ENCODE results near the gene BHLHA9.
A peak's percentile ranks its signal among the peaks of the same experiment; 100 is the strongest.

BHLHA9 gene

GRCh38 chr17:1260086-1260769, 10.0 kb upstream of the BHLHA9 start:
- no peaks in the 10 kb centered on the region for H3K9me3 Mint-ChIP-seq
- no peaks in the 10 kb centered on the region for H3K36me3 Mint-ChIP-seq (ENCODE audit: low read depth)
- TF ChIP-seq CTCF (IDR thresholded peaks at IDR 0.05) = no peak
- peaks cover 39% of the 10 kb centered on the region for H3K27me3 Mint-ChIP-seq (ENCODE audit: low read depth, poor library complexity)
- H3K4me1 Mint-ChIP-seq = peaks cover 27% of the 10 kb centered on the region
- H3K4me3 Mint-ChIP-seq = peak overlapping the region; percentile 55
- H3K27ac Mint-ChIP-seq = no peak overlapping the region
- peak; percentile 76 for DNase-seq

- H3K4me3 Mint-ChIP-seq = peak overlapping the region; percentile 55
- no peaks in the 10 kb centered on the region for H3K36me3 Mint-ChIP-seq (ENCODE audit: low read depth)
- no peak for TF ChIP-seq CTCF (IDR thresholded peaks at IDR 0.05)
- no peak for DNase-seq
- peaks cover 36% of the 10 kb centered on the region for H3K27me3 Mint-ChIP-seq (ENCODE audit: low read depth, poor library complexity)
- no peak overlapping the region for H3K27ac Mint-ChIP-seq
- peaks cover 29% of the 10 kb centered on the region for H3K4me1 Mint-ChIP-seq
- H3K9me3 Mint-ChIP-seq = no peaks in the 10 kb centered on the region
Measured at GRCh38 chr17:1260770-1261161, 9.5 kb upstream of the BHLHA9 start.

GRCh38 chr17:1264196-1264595, 6.0 kb upstream of the BHLHA9 start:
- DNase-seq = peak; percentile 24
- no peak for TF ChIP-seq CTCF (IDR thresholded peaks at IDR 0.05)
- Mint-ChIP-seq H3K9me3 (no peaks in the 10 kb centered on the region), H3K4me3 (peak overlapping the region; percentile 54), H3K27ac (peak overlapping the region; percentile 83), H3K27me3 (ENCODE audit: low read depth, poor library complexity) (peaks cover 13% of the 10 kb centered on the region), H3K4me1 (peaks cover 52% of the 10 kb centered on the region), H3K36me3 (ENCODE audit: low read depth) (no peaks in the 10 kb centered on the region)

- peak overlapping the region; percentile 81 for H3K4me3 Mint-ChIP-seq
- no peaks in the 10 kb centered on the region for H3K9me3 Mint-ChIP-seq
- no peak for DNase-seq
- H3K4me1 Mint-ChIP-seq = peaks cover 57% of the 10 kb centered on the region
- H3K27me3 Mint-ChIP-seq (ENCODE audit: low read depth, poor library complexity) = peaks cover 16% of the 10 kb centered on the region
- H3K36me3 Mint-ChIP-seq (ENCODE audit: low read depth) = no peaks in the 10 kb centered on the region
- H3K27ac Mint-ChIP-seq = peak overlapping the region; percentile 55
- TF ChIP-seq CTCF (IDR thresholded peaks at IDR 0.05) = no peak
Measured at GRCh38 chr17:1267471-1267943, 2.7 kb upstream of the BHLHA9 start.

GRCh38 chr17:1271030-1271423, 783 bp downstream of the BHLHA9 start:
- no peak for TF ChIP-seq CTCF (IDR thresholded peaks at IDR 0.05)
- Mint-ChIP-seq H3K9me3 (no peaks in the 10 kb centered on the region), H3K36me3 (ENCODE audit: low read depth) (no peaks in the 10 kb centered on the region), H3K4me1 (peaks cover 54% of the 10 kb centered on the region), H3K27me3 (ENCODE audit: low read depth, poor library complexity) (peaks cover 21% of the 10 kb centered on the region), H3K27ac (no peak overlapping the region), H3K4me3 (no peak overlapping the region)
- DNase-seq = no peak

- peaks cover 21% of the 10 kb centered on the region for H3K27me3 Mint-ChIP-seq (ENCODE audit: low read depth, poor library complexity)
- H3K4me1 Mint-ChIP-seq = peaks cover 55% of the 10 kb centered on the region
- no peak overlapping the region for H3K4me3 Mint-ChIP-seq
- no peak for DNase-seq
- TF ChIP-seq CTCF (IDR thresholded peaks at IDR 0.05) = no peak
- H3K9me3 Mint-ChIP-seq = no peaks in the 10 kb centered on the region
- no peak overlapping the region for H3K27ac Mint-ChIP-seq
- H3K36me3 Mint-ChIP-seq (ENCODE audit: low read depth) = no peaks in the 10 kb centered on the region
Measured at GRCh38 chr17:1271441-1271840, 1.2 kb downstream of the BHLHA9 start.
